ENCODE measurements around the gene TLR10.

DNA sequence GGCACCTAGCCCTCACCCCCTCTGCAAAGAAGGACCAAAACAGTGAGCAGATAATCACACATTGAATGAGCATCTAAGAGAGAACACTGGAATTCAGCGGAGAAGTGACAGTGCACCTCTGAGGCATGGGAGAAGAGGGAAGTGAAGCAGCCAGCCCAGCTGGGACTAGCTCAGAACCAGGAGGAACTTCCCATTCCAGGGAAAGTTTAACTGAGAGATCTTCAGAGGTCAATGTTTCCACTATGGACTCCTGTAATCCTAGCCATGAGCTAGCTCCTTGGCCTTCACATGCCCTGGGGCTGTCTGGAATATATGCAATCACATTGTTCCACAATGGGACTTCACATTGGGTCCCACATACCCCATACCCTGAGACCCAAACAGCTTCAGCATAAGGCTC is 49.4 kb upstream of the TLR10 start:
- TF ChIP-seq, protein P1, sequence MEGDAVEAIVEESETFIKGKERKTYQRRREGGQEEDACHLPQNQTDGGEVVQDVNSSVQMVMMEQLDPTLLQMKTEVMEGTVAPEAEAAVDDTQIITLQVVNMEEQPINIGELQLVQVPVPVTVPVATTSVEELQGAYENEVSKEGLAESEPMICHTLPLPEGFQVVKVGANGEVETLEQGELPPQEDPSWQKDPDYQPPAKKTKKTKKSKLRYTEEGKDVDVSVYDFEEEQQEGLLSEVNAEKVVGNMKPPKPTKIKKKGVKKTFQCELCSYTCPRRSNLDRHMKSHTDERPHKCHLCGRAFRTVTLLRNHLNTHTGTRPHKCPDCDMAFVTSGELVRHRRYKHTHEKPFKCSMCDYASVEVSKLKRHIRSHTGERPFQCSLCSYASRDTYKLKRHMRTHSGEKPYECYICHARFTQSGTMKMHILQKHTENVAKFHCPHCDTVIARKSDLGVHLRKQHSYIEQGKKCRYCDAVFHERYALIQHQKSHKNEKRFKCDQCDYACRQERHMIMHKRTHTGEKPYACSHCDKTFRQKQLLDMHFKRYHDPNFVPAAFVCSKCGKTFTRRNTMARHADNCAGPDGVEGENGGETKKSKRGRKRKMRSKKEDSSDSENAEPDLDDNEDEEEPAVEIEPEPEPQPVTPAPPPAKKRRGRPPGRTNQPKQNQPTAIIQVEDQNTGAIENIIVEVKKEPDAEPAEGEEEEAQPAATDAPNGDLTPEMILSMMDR (IDR thresholded peaks at IDR 0.05) = no peak
- TF ChIP-seq POLR2AphosphoS5 (IDR thresholded peaks at IDR 0.05) (no peak), POLR2A (IDR thresholded peaks at IDR 0.05) (no peak), EP300 (IDR thresholded peaks at IDR 0.05) (no peak)
